ENCODE measurements around the gene HTR6. TPM values are rescaled to one million over a fixed set of nuclear protein-coding genes. Genes with fewer than 3 reads are reported as not detected.

The HTR6 gene
- total RNA-seq, 2 donors from 2014 or later = not detected

DNA sequence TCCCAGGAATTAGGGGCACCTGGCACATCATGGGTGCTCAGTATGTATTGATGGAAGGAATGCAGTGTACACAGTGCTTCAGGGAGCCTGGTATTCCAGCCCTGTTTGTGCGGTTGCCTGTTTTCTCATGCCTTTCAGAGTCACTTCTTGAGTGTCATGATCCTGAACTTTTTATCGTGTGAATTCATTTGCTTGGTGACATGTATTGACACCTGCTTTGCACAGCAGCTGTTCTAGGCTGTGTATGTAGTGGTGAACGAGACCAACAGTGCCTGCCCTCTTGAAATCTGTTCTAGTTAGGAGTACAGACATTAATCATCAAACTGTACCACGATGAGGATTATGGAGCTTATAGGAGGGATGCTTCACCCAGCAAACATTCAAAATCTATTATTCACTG is 6.1 kb downstream of the HTR6 start:
- H3K27me3 ChIP-seq = peaks cover 6 to 8% of the 10 kb centered on the region in 2 donors
- H3K9me3 ChIP-seq = no peaks in the 10 kb centered on the region
- no peak for DNase-seq (ENCODE audit: low spot score)
- H3K27ac ChIP-seq = no peak overlapping the region
- TF ChIP-seq, protein P1, sequence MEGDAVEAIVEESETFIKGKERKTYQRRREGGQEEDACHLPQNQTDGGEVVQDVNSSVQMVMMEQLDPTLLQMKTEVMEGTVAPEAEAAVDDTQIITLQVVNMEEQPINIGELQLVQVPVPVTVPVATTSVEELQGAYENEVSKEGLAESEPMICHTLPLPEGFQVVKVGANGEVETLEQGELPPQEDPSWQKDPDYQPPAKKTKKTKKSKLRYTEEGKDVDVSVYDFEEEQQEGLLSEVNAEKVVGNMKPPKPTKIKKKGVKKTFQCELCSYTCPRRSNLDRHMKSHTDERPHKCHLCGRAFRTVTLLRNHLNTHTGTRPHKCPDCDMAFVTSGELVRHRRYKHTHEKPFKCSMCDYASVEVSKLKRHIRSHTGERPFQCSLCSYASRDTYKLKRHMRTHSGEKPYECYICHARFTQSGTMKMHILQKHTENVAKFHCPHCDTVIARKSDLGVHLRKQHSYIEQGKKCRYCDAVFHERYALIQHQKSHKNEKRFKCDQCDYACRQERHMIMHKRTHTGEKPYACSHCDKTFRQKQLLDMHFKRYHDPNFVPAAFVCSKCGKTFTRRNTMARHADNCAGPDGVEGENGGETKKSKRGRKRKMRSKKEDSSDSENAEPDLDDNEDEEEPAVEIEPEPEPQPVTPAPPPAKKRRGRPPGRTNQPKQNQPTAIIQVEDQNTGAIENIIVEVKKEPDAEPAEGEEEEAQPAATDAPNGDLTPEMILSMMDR (IDR thresholded peaks at IDR 0.05) = no peak
- H3K36me3 ChIP-seq = no peaks in the 10 kb centered on the region
- H3K4me1 ChIP-seq = peaks cover 0 to 2% of the 10 kb centered on the region in 2 donors
- H3K4me3 ChIP-seq = no peak overlapping the region

GRCh38 chr1:19672237-19672636 is 7.6 kb downstream of the HTR6 start:
- DNase-seq (ENCODE audit: low spot score) = no peak
- H3K4me1 ChIP-seq = no peaks in the 10 kb centered on the region
- H3K27me3 ChIP-seq = no peaks in the 10 kb centered on the region
- TF ChIP-seq, protein P1 (IDR thresholded peaks at IDR 0.05) = no peak
- no peaks in the 10 kb centered on the region for H3K9me3 ChIP-seq
- H3K4me3 ChIP-seq = no peak overlapping the region
- H3K27ac ChIP-seq = no peak overlapping the region
- H3K36me3 ChIP-seq = no peaks in the 10 kb centered on the region

- TF ChIP-seq, protein P1 (IDR thresholded peaks at IDR 0.05) = no peak
- no peaks in the 10 kb centered on the region for H3K36me3 ChIP-seq
- DNase-seq (ENCODE audit: low spot score) = no peak
- no peaks in the 10 kb centered on the region for H3K9me3 ChIP-seq
- H3K27me3 ChIP-seq = no peaks in the 10 kb centered on the region
- H3K4me1 ChIP-seq = no peaks in the 10 kb centered on the region
- H3K27ac ChIP-seq = no peak overlapping the region
- H3K4me3 ChIP-seq = no peak overlapping the region
Measured at GRCh38 chr1:19675797-19676196, 11.1 kb downstream of the HTR6 start.

DNA sequence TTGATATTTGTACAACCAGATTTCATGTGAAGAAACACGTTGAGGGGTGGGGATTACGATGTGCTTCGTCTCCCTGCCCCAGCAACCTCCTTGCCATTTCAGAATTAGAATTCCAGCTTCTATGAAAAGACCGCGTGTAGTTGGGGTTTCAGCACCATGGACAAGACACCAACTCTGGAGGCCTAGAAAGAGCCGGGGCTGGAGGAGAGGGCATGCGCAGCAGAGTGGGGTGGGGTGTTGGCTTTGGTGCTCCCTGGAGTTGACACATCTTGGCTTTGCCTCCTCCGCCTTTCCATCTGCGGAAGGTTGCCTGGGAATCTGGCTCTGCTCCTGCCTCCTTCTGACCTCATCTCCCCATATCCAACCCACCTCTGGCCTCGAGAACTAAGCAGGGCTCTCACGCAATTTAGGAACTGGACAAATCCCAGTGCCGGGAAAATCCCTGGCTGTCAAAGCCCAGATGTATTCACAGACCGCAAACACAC is 11.8 kb downstream of the HTR6 start:
- DNase-seq (ENCODE audit: low spot score) = peak; percentile 78
- H3K9me3 ChIP-seq = no peaks in the 10 kb centered on the region
- H3K36me3 ChIP-seq = no peaks in the 10 kb centered on the region
- H3K4me1 ChIP-seq = no peaks in the 10 kb centered on the region
- no peaks in the 10 kb centered on the region for H3K27me3 ChIP-seq
- H3K27ac ChIP-seq = no peak overlapping the region
- TF ChIP-seq, protein P1 (IDR thresholded peaks at IDR 0.05) = no peak
- no peak overlapping the region for H3K4me3 ChIP-seq

- Histone ChIP-seq H3K4me1 (no peaks in the 10 kb centered on the region), H3K27me3 (no peaks in the 10 kb centered on the region), H3K36me3 (no peaks in the 10 kb centered on the region), H3K4me3 (no peak overlapping the region), H3K27ac (no peak overlapping the region), H3K9me3 (no peaks in the 10 kb centered on the region)
- TF ChIP-seq, protein P1 (IDR thresholded peaks at IDR 0.05) = no peak
- DNase-seq (ENCODE audit: low spot score) = no peak
Measured at GRCh38 chr1:19678493-19678892, 13.8 kb downstream of the HTR6 start.

GRCh38 chr1:19678931-19679453 is 14.3 kb downstream of the HTR6 start:
- Histone ChIP-seq H3K27me3 (no peaks in the 10 kb centered on the region), H3K4me1 (no peaks in the 10 kb centered on the region), H3K27ac (no peak overlapping the region), H3K4me3 (no peak overlapping the region), H3K36me3 (no peaks in the 10 kb centered on the region), H3K9me3 (no peaks in the 10 kb centered on the region)
- no peak for DNase-seq (ENCODE audit: low spot score)
- TF ChIP-seq, protein P1 (IDR thresholded peaks at IDR 0.05) = no peak

Data from right atrium auricular region (tissue), 2 donors.